ENCODE measurements around the gene EFCAB3. TPM values are rescaled to one million over a fixed set of nuclear protein-coding genes. Genes with fewer than 3 reads are reported as not detected.
"Not testable (repeated sequence)": the region's sequence is repeated elsewhere in the genome, so short reads cannot be mapped to it uniquely, and the experiment has no call there.

Gene EFCAB3
- polyA plus RNA-seq, 1 donor (not counting 4 experiments of a cell fraction or from before 2014, with no cell fraction given) = not detected

- H3K4me3 ChIP-seq (ENCODE audit: control insufficient read depth in 2 of 3, extremely low read depth in 1 of 3, insufficient read depth in 2 of 3, low read depth in 1 of 3, low read length in 3 of 3); FAIRE-seq; H3K36me3 ChIP-seq (ENCODE audit: control insufficient read depth in 2 of 2, extremely low read depth in 1 of 2, insufficient read depth in 2 of 2, low read length in 2 of 2); dilution Hi-C loops (cut with MboI; ENCODE audit: extremely low pct_ligation_motif_present, low sequenced_read_pairs); H3K27me3 ChIP-seq (ENCODE audit: control insufficient read depth, extremely low read depth, insufficient read depth, low read length); H2AFZ ChIP-seq (ENCODE audit: control insufficient read depth, low read length); H3K9me1 ChIP-seq (ENCODE audit: control insufficient read depth, extremely low read depth, insufficient read depth, low read length); H3K9me3 ChIP-seq (ENCODE audit: control insufficient read depth, low read depth, low read length); H4K20me1 ChIP-seq (ENCODE audit: control insufficient read depth, extremely low read depth, insufficient read depth, low read length); DNase-seq (ENCODE audit: low read depth, low spot score); H3K4me2 ChIP-seq (ENCODE audit: control insufficient read depth, extremely low read depth, insufficient read depth, low read depth, low read length); H3K4me1 ChIP-seq (ENCODE audit: control insufficient read depth, extremely low read depth, insufficient read depth, low read length); H3K27ac ChIP-seq (ENCODE audit: control insufficient read depth, insufficient read depth, low read length); H3K79me2 ChIP-seq (ENCODE audit: control insufficient read depth, insufficient read depth, low read length); H3K9ac ChIP-seq (ENCODE audit: control insufficient read depth, extremely low read depth, insufficient read depth, low read length): not testable (repeated sequence)
Measured at GRCh38 chr17:62453656-62454055, 73.3 kb downstream of the EFCAB3 start.

DNA sequence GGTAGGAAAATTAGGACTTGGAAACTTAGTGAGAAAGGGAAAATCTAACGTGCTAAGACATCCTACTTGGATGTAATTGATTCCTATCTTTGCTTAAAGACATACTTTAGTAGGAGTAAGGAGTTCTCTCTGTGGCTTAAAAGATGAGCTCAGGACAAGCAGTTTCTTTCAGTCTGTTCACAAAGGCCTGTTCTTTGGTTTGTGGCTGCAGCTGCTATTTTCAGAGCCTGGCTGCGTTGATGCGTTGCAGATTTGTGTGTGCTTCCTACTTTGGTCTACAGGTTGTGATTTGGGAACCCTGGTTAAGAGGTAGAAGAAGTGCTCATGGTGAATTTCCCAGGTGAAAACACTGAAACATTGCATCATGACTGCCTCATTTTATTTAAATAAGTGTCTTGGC lies 73.8 kb downstream of the EFCAB3 start:
- H3K9me1 ChIP-seq (ENCODE audit: control insufficient read depth, extremely low read depth, insufficient read depth, low read length); H3K4me3 ChIP-seq (ENCODE audit: control insufficient read depth in 2 of 3, extremely low read depth in 1 of 3, insufficient read depth in 2 of 3, low read depth in 1 of 3, low read length in 3 of 3); H3K27ac ChIP-seq (ENCODE audit: control insufficient read depth, insufficient read depth, low read length); H3K9me3 ChIP-seq (ENCODE audit: control insufficient read depth, low read depth, low read length); H3K79me2 ChIP-seq (ENCODE audit: control insufficient read depth, insufficient read depth, low read length); H3K27me3 ChIP-seq (ENCODE audit: control insufficient read depth, extremely low read depth, insufficient read depth, low read length); H4K20me1 ChIP-seq (ENCODE audit: control insufficient read depth, extremely low read depth, insufficient read depth, low read length); H3K4me1 ChIP-seq (ENCODE audit: control insufficient read depth, extremely low read depth, insufficient read depth, low read length); H3K36me3 ChIP-seq (ENCODE audit: control insufficient read depth in 2 of 2, extremely low read depth in 1 of 2, insufficient read depth in 2 of 2, low read length in 2 of 2); dilution Hi-C loops (cut with MboI; ENCODE audit: extremely low pct_ligation_motif_present, low sequenced_read_pairs); H3K4me2 ChIP-seq (ENCODE audit: control insufficient read depth, extremely low read depth, insufficient read depth, low read depth, low read length); DNase-seq (ENCODE audit: low read depth, low spot score); H3K9ac ChIP-seq (ENCODE audit: control insufficient read depth, extremely low read depth, insufficient read depth, low read length); FAIRE-seq; H2AFZ ChIP-seq (ENCODE audit: control insufficient read depth, low read length): not testable (repeated sequence)

DNA sequence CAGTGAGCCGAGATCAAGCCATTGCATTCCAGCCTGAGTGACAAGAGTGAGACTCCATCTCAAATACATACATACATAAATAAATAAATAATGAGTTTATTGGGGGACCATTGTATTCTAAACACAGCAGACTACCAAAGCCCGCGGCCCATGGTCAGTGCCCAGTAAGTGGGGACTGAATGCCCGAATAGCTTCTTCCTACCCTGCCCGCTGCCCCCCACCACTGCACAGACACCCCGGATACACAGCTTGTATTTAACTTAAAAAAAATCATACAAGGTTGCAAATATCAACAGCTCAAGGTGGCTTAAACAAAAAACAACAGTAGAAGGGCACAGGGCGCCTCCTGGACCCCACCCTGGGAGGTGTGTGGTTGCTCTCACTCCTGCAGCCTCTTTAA lies 75.7 kb downstream of the EFCAB3 start:
- Histone ChIP-seq H3K9ac (ENCODE audit: control insufficient read depth, extremely low read depth, insufficient read depth, low read length) (no peak overlapping the region), H2AFZ (ENCODE audit: control insufficient read depth, low read length) (no peak overlapping the region), H3K36me3 (ENCODE audit: control insufficient read depth in 2 of 2, extremely low read depth in 1 of 2, insufficient read depth in 2 of 2, low read length in 2 of 2) (no peaks in the 10 kb centered on the region), H4K20me1 (ENCODE audit: control insufficient read depth, extremely low read depth, insufficient read depth, low read length) (no peaks in the 10 kb centered on the region), H3K4me1 (ENCODE audit: control insufficient read depth, extremely low read depth, insufficient read depth, low read length) (no peaks in the 10 kb centered on the region), H3K4me3 (ENCODE audit: control insufficient read depth in 2 of 3, extremely low read depth in 1 of 3, insufficient read depth in 2 of 3, low read depth in 1 of 3, low read length in 3 of 3) (no peak overlapping the region), H3K9me3 (ENCODE audit: control insufficient read depth, low read depth, low read length) (no peaks in the 10 kb centered on the region), H3K79me2 (ENCODE audit: control insufficient read depth, insufficient read depth, low read length) (no peaks in the 10 kb centered on the region), H3K9me1 (ENCODE audit: control insufficient read depth, extremely low read depth, insufficient read depth, low read length) (no peaks in the 10 kb centered on the region), H3K27ac (ENCODE audit: control insufficient read depth, insufficient read depth, low read length) (no peak overlapping the region), H3K4me2 (ENCODE audit: control insufficient read depth, extremely low read depth, insufficient read depth, low read depth, low read length) (no peak overlapping the region), H3K27me3 (ENCODE audit: control insufficient read depth, extremely low read depth, insufficient read depth, low read length) (no peaks in the 10 kb centered on the region)
- no peak for FAIRE-seq
- no peak for TF ChIP-seq EZH2 (IDR thresholded peaks at IDR 0.05; ENCODE audit: low read length)
- TF ChIP-seq, protein P1, sequence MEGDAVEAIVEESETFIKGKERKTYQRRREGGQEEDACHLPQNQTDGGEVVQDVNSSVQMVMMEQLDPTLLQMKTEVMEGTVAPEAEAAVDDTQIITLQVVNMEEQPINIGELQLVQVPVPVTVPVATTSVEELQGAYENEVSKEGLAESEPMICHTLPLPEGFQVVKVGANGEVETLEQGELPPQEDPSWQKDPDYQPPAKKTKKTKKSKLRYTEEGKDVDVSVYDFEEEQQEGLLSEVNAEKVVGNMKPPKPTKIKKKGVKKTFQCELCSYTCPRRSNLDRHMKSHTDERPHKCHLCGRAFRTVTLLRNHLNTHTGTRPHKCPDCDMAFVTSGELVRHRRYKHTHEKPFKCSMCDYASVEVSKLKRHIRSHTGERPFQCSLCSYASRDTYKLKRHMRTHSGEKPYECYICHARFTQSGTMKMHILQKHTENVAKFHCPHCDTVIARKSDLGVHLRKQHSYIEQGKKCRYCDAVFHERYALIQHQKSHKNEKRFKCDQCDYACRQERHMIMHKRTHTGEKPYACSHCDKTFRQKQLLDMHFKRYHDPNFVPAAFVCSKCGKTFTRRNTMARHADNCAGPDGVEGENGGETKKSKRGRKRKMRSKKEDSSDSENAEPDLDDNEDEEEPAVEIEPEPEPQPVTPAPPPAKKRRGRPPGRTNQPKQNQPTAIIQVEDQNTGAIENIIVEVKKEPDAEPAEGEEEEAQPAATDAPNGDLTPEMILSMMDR (optimal IDR thresholded peaks at IDR 0.05 in 1 of 3, IDR thresholded peaks at IDR 0.05 in 1 of 3, conservative IDR thresholded peaks at IDR 0.05 in 1 of 3; ENCODE audit: extremely low read depth in 1 of 3, insufficient read depth in 2 of 3, low read length in 3 of 3) = no peak
- DNase-seq (ENCODE audit: low read depth, low spot score) = no peak
- dilution Hi-C loops (cut with MboI; ENCODE audit: extremely low pct_ligation_motif_present, low sequenced_read_pairs) = no loop called here

DNA sequence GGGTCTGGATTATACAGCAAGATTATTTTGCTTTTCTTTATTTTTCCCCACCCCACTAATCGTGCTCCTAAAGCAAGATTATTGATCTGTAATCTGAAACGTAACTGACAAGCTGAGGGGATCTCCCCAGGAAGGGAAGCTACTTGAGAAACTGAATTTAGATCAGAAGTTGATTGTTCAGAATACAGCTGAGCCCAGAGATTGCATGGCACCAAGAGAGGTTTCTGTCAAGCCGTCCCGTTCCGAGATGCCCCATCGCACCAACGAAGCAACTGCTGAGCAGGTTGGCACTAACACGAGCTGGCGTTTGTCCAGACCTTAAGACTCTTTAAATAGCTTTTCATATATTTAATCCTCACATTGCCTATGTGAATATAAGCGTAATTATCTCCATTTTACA lies 78.1 kb downstream of the EFCAB3 start:
- H3K9me1 ChIP-seq (ENCODE audit: control insufficient read depth, extremely low read depth, insufficient read depth, low read length); H3K9ac ChIP-seq (ENCODE audit: control insufficient read depth, extremely low read depth, insufficient read depth, low read length); H3K9me3 ChIP-seq (ENCODE audit: control insufficient read depth, low read depth, low read length); H2AFZ ChIP-seq (ENCODE audit: control insufficient read depth, low read length); H3K27ac ChIP-seq (ENCODE audit: control insufficient read depth, insufficient read depth, low read length); H3K27me3 ChIP-seq (ENCODE audit: control insufficient read depth, extremely low read depth, insufficient read depth, low read length); H4K20me1 ChIP-seq (ENCODE audit: control insufficient read depth, extremely low read depth, insufficient read depth, low read length); H3K79me2 ChIP-seq (ENCODE audit: control insufficient read depth, insufficient read depth, low read length); H3K36me3 ChIP-seq (ENCODE audit: control insufficient read depth in 2 of 2, extremely low read depth in 1 of 2, insufficient read depth in 2 of 2, low read length in 2 of 2); H3K4me3 ChIP-seq (ENCODE audit: control insufficient read depth in 2 of 3, extremely low read depth in 1 of 3, insufficient read depth in 2 of 3, low read depth in 1 of 3, low read length in 3 of 3); FAIRE-seq; H3K4me1 ChIP-seq (ENCODE audit: control insufficient read depth, extremely low read depth, insufficient read depth, low read length); H3K4me2 ChIP-seq (ENCODE audit: control insufficient read depth, extremely low read depth, insufficient read depth, low read depth, low read length); dilution Hi-C loops (cut with MboI; ENCODE audit: extremely low pct_ligation_motif_present, low sequenced_read_pairs); DNase-seq (ENCODE audit: low read depth, low spot score): not testable (repeated sequence)

All from keratinocyte (primary cell).